HepG2 (cell line): ENCODE data around the gene CHST3. TPM values are rescaled to one million over a fixed set of nuclear protein-coding genes. Genes with fewer than 3 reads are reported as not detected.

ENCODE experiments used
- ATAC-seq: fragments of 200-7000 bp; cut with Tn5 transposase; 3 replicates; pipeline ENCODE4 v1.9.1; 2020; ENCODE audit warnings: mild to moderate bottlenecking, moderate library complexity
- BruUV-seq: library from RNA; stranded (reverse); fragments of 400-500 nt; replicated peaks from 2 replicates; lab custom pipeline; 2021; lab: Mats Ljungman, UMichigan
- CTCF ChIA-PET: fragments of 300-600 bp; formaldehyde crosslinking; extraction: SDS; loops from one replicate; lab custom pipeline; 2021; ENCODE audit warnings: low total read pairs, inconsistent platforms, low intra/inter-chr PET ratio; lab: Yijun Ruan, JAX
- POLR2A ChIA-PET: fragments of 350-600 bp; sonication (Branson Sonifier 250); formaldehyde crosslinking; loops from one replicate; lab custom pipeline; 2020; ENCODE audit warnings: antibody characterized with exemption, inconsistent platforms; lab: Yijun Ruan, JAX
- DNase-seq: peaks from one replicate; pipeline ENCODE4 v3.0.0-alpha.2; 2015; ENCODE audit warnings: low spot score
- FAIRE-seq: peaks from 3 replicates; lab custom pipeline; 2011; peaks lifted over from hg19 to GRCh38; lab: Jason Lieb, UNC
- H2AFZ ChIP-seq: one replicate; pipeline ENCODE4 v1.6.1; 2011; ENCODE audit warnings: low read length, inconsistent platforms
- H3K27ac ChIP-seq: fragments of 300-600 bp; 3 replicates; pipeline ENCODE4 v1.8.0; 2011; ENCODE audit warnings: mixed run types, mild to moderate bottlenecking, mixed read lengths, low read length, inconsistent platforms; ENCODE audit not compliant: insufficient read depth; ENCODE audit errors: extremely low read length
- H3K27me3 ChIP-seq, 2 experiments: fragments of 200-600 bp in 1 of 2; 2 replicates in 1 of 2; 3 replicates in 1 of 2; pipeline versions ENCODE4 v1.6.0 to v1.8.0; 2011; ENCODE audit warnings: low read length in 2 of 2, mild to moderate bottlenecking in 2 of 2, moderate library complexity in 2 of 2, inconsistent platforms in 1 of 2; ENCODE audit not compliant: insufficient read depth in 2 of 2, control insufficient read depth in 1 of 2
- H3K36me3 ChIP-seq, 2 experiments: fragments of 200-600 bp in 1 of 2; replicated peaks in 1 of 2; 2 replicates in 1 of 2; 3 replicates in 1 of 2; pipeline versions ENCODE4 v1.5.1 to v1.8.0; 2011; ENCODE audit warnings: low read length in 2 of 2, inconsistent platforms in 1 of 2; ENCODE audit not compliant: insufficient read depth in 2 of 2, control insufficient read depth in 1 of 2
- H3K4me1 ChIP-seq: 2 replicates; pipeline ENCODE4 v1.5.1; 2012; ENCODE audit warnings: low read length, inconsistent platforms; ENCODE audit not compliant: insufficient read depth
- H3K4me2 ChIP-seq: 2 replicates; pipeline ENCODE4 v1.6.0; 2011; ENCODE audit warnings: low read depth, low read length, inconsistent platforms
- H3K4me3 ChIP-seq, 3 experiments: fragments of 200-600 bp in 1 of 3; sonication (generic), shearing (Covaris generic) in 1 of 3; replicated peaks in 1 of 3; 2 replicates each; pipeline ENCODE4 v1.5.1; 2011 to 2016; ENCODE audit warnings: low read length in 3 of 3, inconsistent platforms in 2 of 3, low read depth in 2 of 3, mild to moderate bottlenecking in 2 of 3, control low read depth in 1 of 3, mixed read lengths in 1 of 3; ENCODE audit not compliant: insufficient read depth in 1 of 3
- H3K79me2 ChIP-seq: one replicate; pipeline ENCODE4 v1.6.1; 2011; ENCODE audit warnings: low read length, inconsistent platforms; ENCODE audit not compliant: insufficient read depth
- H3K9ac ChIP-seq: 2 replicates; pipeline ENCODE4 v1.6.0; 2011; ENCODE audit warnings: mild to moderate bottlenecking, low read depth, low read length, inconsistent platforms; ENCODE audit not compliant: insufficient read depth
- H3K9me3 ChIP-seq: 2 replicates; pipeline ENCODE4 v1.5.1; 2012; ENCODE audit warnings: mild to moderate bottlenecking, low read length
- H4K20me1 ChIP-seq: 2 replicates; pipeline ENCODE4 v1.6.0; 2011; ENCODE audit warnings: inconsistent platforms, mild to moderate bottlenecking, low read length, moderate library complexity; ENCODE audit not compliant: insufficient read depth
- FOSL1 ChIP-seq: sonication (generic); formaldehyde crosslinking; IDR thresholded peaks from 2 replicates; pipeline ENCODE4 v1.9.0; 2021; ENCODE audit warnings: missing genetic modification reagents, borderline replicate concordance
- HNRNPH1 ChIP-seq: fragments of 200-400 bp; formaldehyde crosslinking; optimal IDR thresholded peaks from 2 replicates; pipeline ENCODE3; 2017; ENCODE audit warnings: mild to moderate bottlenecking, low read depth, low read length
- KLF16 ChIP-seq, 2 experiments: sonication (generic) in 1 of 2; formaldehyde crosslinking in 1 of 2; IDR thresholded peaks; 2 replicates each; pipeline versions ENCODE4 v1.6.1 to v1.8.0; 2016 to 2023; ENCODE audit warnings: missing genetic modification reagents in 2 of 2, missing compliant biosample characterization in 1 of 2
- RBM22 ChIP-seq: fragments of 200-400 bp; formaldehyde crosslinking; optimal IDR thresholded peaks from 2 replicates; pipeline ENCODE3; 2017; ENCODE audit warnings: mild to moderate bottlenecking, low read length, moderate library complexity
- SP1 ChIP-seq, 2 experiments: fragments of 450-650 bp in 1 of 2; sonication (generic) in 1 of 2; formaldehyde crosslinking in 1 of 2; IDR thresholded peaks; 2 replicates each; pipeline versions ENCODE4 v1.4.0 to v1.6.1; 2016 to 2020; ENCODE audit warnings: missing genetic modification reagents in 1 of 2
- ZNF383 ChIP-seq: sonication (generic); formaldehyde crosslinking; IDR thresholded peaks from 2 replicates; pipeline ENCODE4 v1.4.0; 2020; ENCODE audit warnings: missing genetic modification reagents, mild to moderate bottlenecking, borderline replicate concordance
- ZNF589 ChIP-seq: sonication (generic); formaldehyde crosslinking; conservative IDR thresholded peaks from 2 replicates; pipeline ENCODE4 v1.8.0; 2022; ENCODE audit warnings: mild to moderate bottlenecking, moderate library complexity, missing genetic modification reagents
- ZNF687 ChIP-seq: sonication (generic); formaldehyde crosslinking; IDR thresholded peaks from 2 replicates; pipeline ENCODE4 v1.5.1; 2020; ENCODE audit warnings: mild to moderate bottlenecking, missing genetic modification reagents, moderate library complexity
- WGBS: methylation state at CpG from one replicate; pipeline ENCODE4 v1.1.6; 2017; ENCODE audit warnings: low lambda C conversion rate; 5-methylcytosine and 5-hydroxymethylcytosine counted together
- in situ Hi-C: cut with HindIII; loops from 2 replicates; pipeline ENCODE4 v1.10.0; 2017; ENCODE audit warnings: low pct_unique_long_range_greater_than_20kb; ENCODE audit not compliant: extremely low pct_ligation_motif_present
- intact Hi-C: fragments of 100-400 bp; cut with micrococcal nuclease; formaldehyde crosslinking; loops from one replicate; pipeline ENCODE4 v1.10.0; 2022; ENCODE audit not compliant: unreplicated experiment
- polyA plus RNA-seq, 8 experiments: library from polyadenylated mRNA; depleted of rRNA in 3 of 8; stranded (reverse) in 7 of 8; unstranded in 1 of 8; fragments of >200 nt; fragmentation: Illumina TruSeq in 4 of 8; extraction: Trizol in 4 of 8; gene quantifications; 2 replicates each; pipeline versions ENCODE4 v1.2.1 to v1.2.3, GENCODE V29; 2011 to 2016; ENCODE audit warnings: low read depth in 4 of 8, missing spikeins in 1 of 8, mixed read lengths in 1 of 8; ENCODE audit not compliant: insufficient read depth in 1 of 8
- total RNA-seq, 5 experiments: library from RNA; depleted of rRNA; stranded (reverse); fragments of >200 nt; fragmentation: Illumina TruSeq; extraction: Trizol; gene quantifications; 2 replicates each; pipeline ENCODE4 v1.2.3, GENCODE V29; 2016; ENCODE audit warnings: low read depth in 1 of 5

The CHST3 gene
- total and polyA plus RNA-seq, 2 of the 13 experiments (the other 11 are each of a cell fraction or from before 2014, with no cell fraction given) = 7.2 to 18.7 TPM

DNA sequence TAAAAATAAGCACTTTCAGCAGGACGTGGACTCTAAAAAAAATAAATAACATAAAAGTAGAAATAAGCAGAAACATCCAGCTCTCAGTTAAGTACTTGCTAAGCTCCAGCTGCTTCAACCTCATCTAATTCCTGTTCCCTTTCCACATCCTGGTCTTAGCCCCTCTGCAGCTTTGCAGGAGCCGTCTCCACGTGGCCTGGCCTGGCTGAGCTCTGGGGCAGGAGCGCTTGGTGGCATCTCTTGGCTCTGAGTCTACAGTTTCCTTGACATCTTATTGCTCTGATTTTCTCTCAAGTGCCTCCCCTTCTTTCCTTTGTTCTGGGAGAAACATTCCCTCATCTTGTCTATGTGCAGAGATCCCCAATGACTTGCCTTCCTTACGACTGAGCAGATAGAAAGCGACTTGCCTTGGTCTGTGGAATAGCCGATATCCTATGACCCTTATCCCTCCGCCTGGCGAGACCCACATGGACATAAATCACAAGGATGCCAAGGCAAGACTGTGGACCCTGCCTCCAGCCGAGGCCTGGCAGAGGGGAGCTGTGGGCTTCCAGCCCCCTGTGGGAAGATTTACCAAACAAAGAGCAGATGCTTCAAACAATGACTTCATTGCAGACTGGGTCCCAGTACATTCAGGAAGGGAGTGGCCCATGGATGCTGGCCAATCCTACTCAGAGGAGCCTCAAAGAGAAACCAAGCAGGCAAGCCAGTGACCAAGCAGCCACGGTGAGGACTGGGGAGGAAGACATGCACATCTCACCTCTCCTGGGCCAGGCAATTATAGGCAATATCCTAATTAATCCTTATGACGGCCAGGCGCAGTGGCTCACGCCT lies 62.3 kb downstream of the CHST3 start:
- no peak for FAIRE-seq
- Histone ChIP-seq H2AFZ (no peak overlapping the region), H3K27me3 (no peaks in the 10 kb centered on the region), H3K36me3 (no peaks in the 10 kb centered on the region), H3K4me2 (no peak overlapping the region), H3K27ac (no peak overlapping the region), H3K4me3 (no peak overlapping the region), H3K9ac (no peak overlapping the region), H3K79me2 (peaks cover 6% of the 10 kb centered on the region), H3K4me1 (peaks cover 86% of the 10 kb centered on the region), H4K20me1 (no peaks in the 10 kb centered on the region), H3K9me3 (no peaks in the 10 kb centered on the region)
- in situ Hi-C loops (loop anchor here (25.0 kb wide), 1 partner anchor 689 kb away; no protein-coding TSS in a partner anchor), intact Hi-C loops (no loop called here)
- TF ChIP-seq FOSL1 (CRISPR knock-in tag) (no peak), ZNF383 (CRISPR knock-in tag) (no peak), ZNF589 (no peak), RBM22 (no peak), HNRNPH1 (no peak), ZNF687 (CRISPR knock-in tag) (peak; percentile 21; the same call in 1 of the 2 replicates), SP1 (IDR thresholded peaks at IDR 0.05) (no peak), SP1 (CRISPR knock-in tag; IDR thresholded peaks at IDR 0.05) (no peak), KLF16 (CRISPR knock-in tag; IDR thresholded peaks at IDR 0.05) (no peak)
- no peak for ATAC-seq
- DNase-seq = no peak
- WGBS = 89% methylated on average over 14 of the region's 14 CpGs
- BruUV-seq = no TSS peak
- ChIA-PET POLR2A (interaction anchor here (1.3 kb wide), 2 partner anchors 39 to 50 kb away, joined by 3 to 4 read pairs; no protein-coding TSS in a partner anchor), CTCF (no interaction called here)
